NCI-H146 (cell line): ENCODE measurements around the gene GLTPD2.

Source experiments
- DNase-seq: peaks from one replicate; lab custom pipeline; 2025; lab: John Stamatoyannopoulos, UW

The GLTPD2 gene

GRCh38 chr17:4771519-4772234, 17.1 kb upstream of the GLTPD2 start, which contains the start of gene TM4SF5:
TM4SF5 (plus strand) TSS chr17:4771886; CDS start chr17:4771923, 37 bp downstream.
- DNase-seq, result peak; percentile 60

GRCh38 chr17:4772235-4772613, 16.5 kb upstream of the GLTPD2 start:
- peak; percentile 52 for DNase-seq

- DNase-seq, result peak; percentile 32
Observed at GRCh38 chr17:4777969-4778760, 10.6 kb upstream of the GLTPD2 start.

GRCh38 chr17:4780325-4780955, 8.3 kb upstream of the GLTPD2 start:
- DNase-seq, result no peak

GRCh38 chr17:4782652-4783051, 6.1 kb upstream of the GLTPD2 start:
- DNase-seq, result no peak

- no peak for DNase-seq
Observed at GRCh38 chr17:4785311-4786105, 3.3 kb upstream of the GLTPD2 start.

- DNase-seq, result peak; percentile 35
Observed at GRCh38 chr17:4786106-4786511, 2.7 kb upstream of the GLTPD2 start, which contains the start of gene VMO1. VMO1 (minus strand) TSS chr17:4786364; CDS start chr17:4786352, 12 bp downstream.

- no peak for DNase-seq
Observed at GRCh38 chr17:4786516-4786915, 2.2 kb upstream of the GLTPD2 start.

GRCh38 chr17:4788159-4788806, 481 bp upstream of the GLTPD2 start:
- DNase-seq, result no peak

GRCh38 chr17:4789701-4789950, 862 bp downstream of the GLTPD2 start:
- DNase-seq, result peak; percentile 79

GRCh38 chr17:4789951-4790704, 1.4 kb downstream of the GLTPD2 start:
- peak; percentile 82 for DNase-seq

GRCh38 chr17:4790705-4791088, 1.9 kb downstream of the GLTPD2 start:
- DNase-seq, result no peak

GRCh38 chr17:4795168-4795567, 6.4 kb downstream of the GLTPD2 start:
- DNase-seq, result no peak

- peak; percentile 16 for DNase-seq
Observed at GRCh38 chr17:4796552-4796920, 7.8 kb downstream of the GLTPD2 start.

- no peak for DNase-seq
Observed at GRCh38 chr17:4800462-4801196, 11.9 kb downstream of the GLTPD2 start.

GRCh38 chr17:4802228-4802627, 13.5 kb downstream of the GLTPD2 start, which contains the start of gene C17orf114:
C17orf114 (minus strand) TSS chr17:4802328.
- no peak for DNase-seq

GRCh38 chr17:4806456-4806776, 17.7 kb downstream of the GLTPD2 start:
- DNase-seq, result peak; percentile 39

- peak; percentile 88 for DNase-seq
Observed at GRCh38 chr17:4806777-4807604, 18.2 kb downstream of the GLTPD2 start, which contains the start of gene PLD2. PLD2 (plus strand) TSS chr17:4807152; CDS start chr17:4807773, 621 bp downstream.
